ENCODE measurements around the gene LRRC4B.

DNA sequence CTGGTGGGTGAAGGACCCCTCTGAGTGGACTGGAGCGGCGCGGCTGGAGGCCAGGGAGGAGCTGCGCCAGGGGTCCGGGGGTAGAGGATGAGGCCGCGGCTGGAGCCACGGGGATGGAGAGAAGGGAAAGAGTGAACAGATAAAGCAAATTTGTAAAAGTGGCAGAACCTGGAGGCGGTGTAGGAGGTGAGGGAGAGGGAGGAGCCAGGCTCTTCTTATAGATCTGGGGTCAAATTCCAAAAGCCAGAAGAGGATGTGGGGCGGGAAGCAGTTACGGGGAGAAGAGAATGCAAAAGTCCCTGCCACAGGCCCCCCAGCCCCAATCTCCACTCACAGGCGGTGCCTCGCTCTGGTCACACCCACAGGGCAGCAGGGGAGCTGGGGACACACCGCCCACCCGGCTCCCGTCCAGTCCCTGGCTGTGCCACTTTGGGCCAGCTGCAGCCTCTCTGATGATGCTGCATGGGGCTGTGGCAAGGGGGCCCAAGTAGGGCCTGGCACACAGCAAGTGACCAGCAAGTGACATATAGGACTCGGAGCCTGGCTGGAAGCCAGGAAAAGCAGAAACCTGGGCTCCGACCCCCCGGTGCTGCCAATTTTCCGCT is 11.1 kb downstream of the LRRC4B start:
- TF ChIP-seq, protein P1, sequence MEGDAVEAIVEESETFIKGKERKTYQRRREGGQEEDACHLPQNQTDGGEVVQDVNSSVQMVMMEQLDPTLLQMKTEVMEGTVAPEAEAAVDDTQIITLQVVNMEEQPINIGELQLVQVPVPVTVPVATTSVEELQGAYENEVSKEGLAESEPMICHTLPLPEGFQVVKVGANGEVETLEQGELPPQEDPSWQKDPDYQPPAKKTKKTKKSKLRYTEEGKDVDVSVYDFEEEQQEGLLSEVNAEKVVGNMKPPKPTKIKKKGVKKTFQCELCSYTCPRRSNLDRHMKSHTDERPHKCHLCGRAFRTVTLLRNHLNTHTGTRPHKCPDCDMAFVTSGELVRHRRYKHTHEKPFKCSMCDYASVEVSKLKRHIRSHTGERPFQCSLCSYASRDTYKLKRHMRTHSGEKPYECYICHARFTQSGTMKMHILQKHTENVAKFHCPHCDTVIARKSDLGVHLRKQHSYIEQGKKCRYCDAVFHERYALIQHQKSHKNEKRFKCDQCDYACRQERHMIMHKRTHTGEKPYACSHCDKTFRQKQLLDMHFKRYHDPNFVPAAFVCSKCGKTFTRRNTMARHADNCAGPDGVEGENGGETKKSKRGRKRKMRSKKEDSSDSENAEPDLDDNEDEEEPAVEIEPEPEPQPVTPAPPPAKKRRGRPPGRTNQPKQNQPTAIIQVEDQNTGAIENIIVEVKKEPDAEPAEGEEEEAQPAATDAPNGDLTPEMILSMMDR (IDR thresholded peaks at IDR 0.05): no peak
- no peak for TF ChIP-seq POLR2A (IDR thresholded peaks at IDR 0.05)

Data from adrenal gland (tissue), 5 donors.